T-helper 17 cell (primary cell): ENCODE measurements around the gene LRRFIP2. TPM values are rescaled to one million over a fixed set of nuclear protein-coding genes. Genes with fewer than 3 reads are reported as not detected.
"Not testable (repeated sequence)": the region's sequence is repeated elsewhere in the genome, so short reads cannot be mapped to it uniquely, and the experiment has no call there.

Experiments used
- ATAC-seq: fragments of 150-1000 bp; cut with Tn5 transposase; 2 replicates; pipeline ENCODE4 v1.10.0; 2021; ENCODE audit warnings: mild to moderate bottlenecking, moderate library complexity
- DNase-seq, 3 donors: peaks; one replicate each; pipeline versions ENCODE4 v3.0.0 to v3.0.0-alpha.2; 2020 to 2021
- H3K9me3 ChIP-seq: one replicate; pipeline ENCODE4 v1.7.0; 2013; ENCODE audit warnings: low read length, mild to moderate bottlenecking; ENCODE audit not compliant: control insufficient read depth, poor library complexity, severe bottlenecking
- H3K27ac Mint-ChIP-seq: one replicate; pipeline ENCODE4 v1.8.0; 2022; ENCODE audit warnings: mild to moderate bottlenecking, moderate library complexity, mixed read lengths
- H3K27me3 Mint-ChIP-seq: one replicate; pipeline ENCODE4 v1.8.0; 2022; ENCODE audit warnings: mixed read lengths
- H3K36me3 Mint-ChIP-seq: one replicate; pipeline ENCODE4 v1.8.0; 2022; ENCODE audit warnings: low read depth, mixed read lengths
- H3K4me1 Mint-ChIP-seq: one replicate; pipeline ENCODE4 v1.8.0; 2022; ENCODE audit warnings: mild to moderate bottlenecking, mixed read lengths
- H3K4me3 Mint-ChIP-seq: one replicate; pipeline ENCODE4 v1.8.0; 2022; ENCODE audit warnings: mild to moderate bottlenecking, moderate library complexity, mixed read lengths
- total RNA-seq, 4 donors: library from RNA in 2 of 4; stranded (reverse) in 2 of 4; gene quantifications; one replicate each; pipeline ENCODE4 v1.2.3 and lab custom pipeline; 2022 to 2026

The LRRFIP2 gene
- total RNA-seq, 2 donors from 2014 or later = 45.4 to 51.6 TPM

GRCh38 chr3:37208008-37208407 is 33.6 kb upstream of the LRRFIP2 start:
- H3K4me1 Mint-ChIP-seq, H3K27me3 Mint-ChIP-seq, H3K27ac Mint-ChIP-seq: not testable (repeated sequence)

DNA sequence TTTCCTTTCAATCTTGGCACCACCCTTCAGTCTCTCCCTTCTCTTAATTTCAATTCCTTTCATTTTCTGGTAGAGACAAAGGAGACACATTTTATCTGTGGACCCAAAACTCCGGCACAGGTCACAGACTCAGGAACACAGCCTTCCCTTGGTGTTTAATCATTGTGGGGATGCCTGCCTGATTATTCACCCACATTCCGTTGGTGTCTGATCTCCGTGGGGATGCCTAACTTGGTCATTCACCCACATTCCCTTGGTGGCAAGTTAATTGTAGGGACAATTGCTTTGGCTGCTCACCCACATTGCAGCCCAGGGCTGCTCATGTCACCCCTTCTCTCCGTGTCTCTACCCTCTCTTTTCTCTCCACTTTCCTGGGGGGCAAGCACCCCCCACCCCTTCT is 31.7 kb upstream of the LRRFIP2 start:
- H3K36me3 Mint-ChIP-seq = not testable (repeated sequence)

More at GRCh38 chr3:37208008-37208407, 33.6 kb upstream of the LRRFIP2 start:
- H3K9me3 ChIP-seq, H3K36me3 Mint-ChIP-seq, DNase-seq, ATAC-seq, H3K4me3 Mint-ChIP-seq: not testable (repeated sequence)

GRCh38 chr3:37204314-37204713 is 29.9 kb upstream of the LRRFIP2 start:
- Mint-ChIP-seq H3K36me3 (no peaks in the 10 kb centered on the region), H3K4me3 (no peak overlapping the region), H3K27ac (no peak overlapping the region), H3K27me3 (no peaks in the 10 kb centered on the region), H3K4me1 (no peaks in the 10 kb centered on the region)
- no peaks in the 10 kb centered on the region for H3K9me3 ChIP-seq
- ATAC-seq (no peak), DNase-seq (no peak)

More for the DNA sequence above, 31.7 kb upstream of the LRRFIP2 start:
- not testable (repeated sequence) for DNase-seq, H3K4me3 Mint-ChIP-seq, H3K4me1 Mint-ChIP-seq, H3K27me3 Mint-ChIP-seq, ATAC-seq, H3K27ac Mint-ChIP-seq, H3K9me3 ChIP-seq

DNA sequence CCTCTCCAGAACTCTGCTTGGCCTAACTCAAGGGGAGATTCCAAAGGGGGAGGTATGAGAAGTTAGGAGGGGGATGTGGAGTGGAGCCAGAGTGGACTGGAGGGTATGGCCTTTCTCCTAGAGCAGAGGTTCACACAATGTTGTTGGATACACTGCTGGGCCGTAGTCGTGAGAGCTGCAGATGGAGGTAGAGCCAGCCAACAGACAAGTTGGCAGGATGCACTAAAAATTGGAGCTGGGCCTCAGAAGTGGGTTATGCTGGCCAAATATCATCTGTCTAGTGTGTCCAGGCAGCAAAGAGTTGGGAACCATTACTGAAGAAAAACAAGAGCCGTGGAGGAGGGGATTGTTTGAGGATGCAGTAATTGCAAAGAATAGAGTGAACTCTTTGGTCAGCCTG is 27.7 kb upstream of the LRRFIP2 start:
- no peak for ATAC-seq
- H3K4me1 Mint-ChIP-seq = no peaks in the 10 kb centered on the region
- no peak overlapping the region for H3K27ac Mint-ChIP-seq
- H3K27me3 Mint-ChIP-seq = peaks cover 10% of the 10 kb centered on the region
- H3K36me3 Mint-ChIP-seq = no peaks in the 10 kb centered on the region
- no peak for DNase-seq
- H3K4me3 Mint-ChIP-seq = no peak overlapping the region
- H3K9me3 ChIP-seq = no peaks in the 10 kb centered on the region

DNA sequence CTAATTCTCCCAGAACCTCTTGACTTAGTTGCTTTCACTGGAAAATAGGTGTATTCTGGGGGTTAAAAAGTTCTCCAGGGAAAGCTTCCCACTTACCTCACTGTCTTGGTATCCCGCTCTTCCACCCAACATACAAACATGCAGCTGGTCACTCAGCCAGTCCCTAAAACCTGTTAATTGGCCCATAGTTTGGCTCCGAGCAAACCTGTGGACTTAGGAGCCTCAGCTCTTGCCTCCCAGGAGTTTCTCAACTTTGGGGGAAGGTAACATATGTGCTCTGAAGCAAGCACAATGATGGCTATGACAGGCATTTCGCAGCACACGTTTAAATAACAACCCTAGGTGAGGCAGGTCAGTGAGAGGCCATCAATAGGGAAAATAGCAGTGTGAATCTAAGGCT is 25.8 kb upstream of the LRRFIP2 start:
- DNase-seq (no peak), ATAC-seq (no peak)
- H3K4me1 Mint-ChIP-seq = no peaks in the 10 kb centered on the region
- H3K4me3 Mint-ChIP-seq = no peak overlapping the region
- H3K27ac Mint-ChIP-seq = no peak overlapping the region
- no peaks in the 10 kb centered on the region for H3K36me3 Mint-ChIP-seq
- H3K27me3 Mint-ChIP-seq = peaks cover 10% of the 10 kb centered on the region
- H3K9me3 ChIP-seq = no peaks in the 10 kb centered on the region

DNA sequence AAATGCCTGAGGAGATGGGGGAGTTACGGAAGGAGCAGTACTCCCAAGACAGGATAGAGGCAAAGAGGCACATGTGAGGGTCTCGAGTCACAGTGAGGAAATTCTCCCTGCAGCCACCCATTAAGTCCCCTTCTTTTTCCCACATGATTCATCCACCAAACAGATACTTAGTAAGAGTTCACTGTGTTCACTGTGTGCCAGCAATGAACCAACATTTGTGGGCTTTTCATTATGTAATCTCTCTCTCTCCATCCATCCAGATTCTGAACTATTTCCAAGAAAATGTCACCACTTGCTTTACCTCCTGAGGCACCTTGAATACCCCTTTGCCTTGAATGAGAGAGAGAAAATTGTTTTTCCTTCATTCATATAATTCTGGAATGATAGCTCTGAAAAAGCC is 24.6 kb upstream of the LRRFIP2 start:
- ATAC-seq (no peak), DNase-seq (no peak)
- Mint-ChIP-seq H3K4me1 (no peaks in the 10 kb centered on the region), H3K4me3 (no peak overlapping the region), H3K36me3 (no peaks in the 10 kb centered on the region), H3K27ac (no peak overlapping the region), H3K27me3 (peaks cover 10% of the 10 kb centered on the region)
- no peaks in the 10 kb centered on the region for H3K9me3 ChIP-seq

- Mint-ChIP-seq H3K27ac (no peak overlapping the region), H3K27me3 (peaks cover 10% of the 10 kb centered on the region), H3K4me1 (no peaks in the 10 kb centered on the region), H3K36me3 (no peaks in the 10 kb centered on the region), H3K4me3 (no peak overlapping the region)
- DNase-seq (no peak), ATAC-seq (no peak)
- H3K9me3 ChIP-seq = no peaks in the 10 kb centered on the region
Observed at GRCh38 chr3:37198547-37198946, 24.2 kb upstream of the LRRFIP2 start.

- no peak overlapping the region for H3K4me3 Mint-ChIP-seq
- ATAC-seq = no peak
- H3K27ac Mint-ChIP-seq = no peak overlapping the region
Observed at GRCh38 chr3:37197810-37198371, 23.5 kb upstream of the LRRFIP2 start.

GRCh38 chr3:37194533-37194932 is 20.2 kb upstream of the LRRFIP2 start:
- no peak for ATAC-seq
- no peaks in the 10 kb centered on the region for H3K36me3 Mint-ChIP-seq
- H3K27me3 Mint-ChIP-seq = peaks cover 10% of the 10 kb centered on the region
- no peaks in the 10 kb centered on the region for H3K9me3 ChIP-seq
- no peak for DNase-seq
- H3K4me1 Mint-ChIP-seq = no peaks in the 10 kb centered on the region
- H3K27ac Mint-ChIP-seq = no peak overlapping the region
- H3K4me3 Mint-ChIP-seq = no peak overlapping the region

More at GRCh38 chr3:37197810-37198371, 23.5 kb upstream of the LRRFIP2 start:
- Mint-ChIP-seq H3K4me1 (no peaks in the 10 kb centered on the region), H3K27me3 (peaks cover 10% of the 10 kb centered on the region), H3K36me3 (no peaks in the 10 kb centered on the region)
- no peaks in the 10 kb centered on the region for H3K9me3 ChIP-seq
- DNase-seq = no peak

GRCh38 chr3:37190667-37191066 is 16.3 kb upstream of the LRRFIP2 start:
- DNase-seq (no peak), ATAC-seq (no peak)
- H3K27me3 Mint-ChIP-seq = no peaks in the 10 kb centered on the region
- no peak overlapping the region for H3K4me3 Mint-ChIP-seq
- no peaks in the 10 kb centered on the region for H3K4me1 Mint-ChIP-seq
- no peak overlapping the region for H3K27ac Mint-ChIP-seq
- no peaks in the 10 kb centered on the region for H3K36me3 Mint-ChIP-seq
- no peaks in the 10 kb centered on the region for H3K9me3 ChIP-seq

GRCh38 chr3:37189109-37189508 is 14.7 kb upstream of the LRRFIP2 start:
- Mint-ChIP-seq H3K4me3 (no peak overlapping the region), H3K4me1 (no peaks in the 10 kb centered on the region), H3K27me3 (no peaks in the 10 kb centered on the region), H3K36me3 (no peaks in the 10 kb centered on the region), H3K27ac (no peak overlapping the region)
- no peaks in the 10 kb centered on the region for H3K9me3 ChIP-seq
- DNase-seq (no peak), ATAC-seq (no peak)

GRCh38 chr3:37183976-37184375 is 9.6 kb upstream of the LRRFIP2 start:
- DNase-seq (no peak), ATAC-seq (no peak)
- no peaks in the 10 kb centered on the region for H3K9me3 ChIP-seq
- no peak overlapping the region for H3K4me3 Mint-ChIP-seq
- H3K4me1 Mint-ChIP-seq = peaks cover 6% of the 10 kb centered on the region
- no peaks in the 10 kb centered on the region for H3K27me3 Mint-ChIP-seq
- no peaks in the 10 kb centered on the region for H3K36me3 Mint-ChIP-seq
- H3K27ac Mint-ChIP-seq = no peak overlapping the region

GRCh38 chr3:37183375-37183831 is 9.0 kb upstream of the LRRFIP2 start:
- H3K4me1 Mint-ChIP-seq = peaks cover 8% of the 10 kb centered on the region
- H3K36me3 Mint-ChIP-seq = no peaks in the 10 kb centered on the region
- ATAC-seq (no peak), DNase-seq (no peak)
- no peak overlapping the region for H3K4me3 Mint-ChIP-seq
- no peaks in the 10 kb centered on the region for H3K9me3 ChIP-seq
- no peaks in the 10 kb centered on the region for H3K27me3 Mint-ChIP-seq
- H3K27ac Mint-ChIP-seq = no peak overlapping the region

- no peak for DNase-seq
- Mint-ChIP-seq H3K36me3 (no peaks in the 10 kb centered on the region), H3K4me3 (no peak overlapping the region), H3K4me1 (peaks cover 12% of the 10 kb centered on the region), H3K27ac (no peak overlapping the region), H3K27me3 (no peaks in the 10 kb centered on the region)
- H3K9me3 ChIP-seq = no peaks in the 10 kb centered on the region
- no peak for ATAC-seq
Observed at GRCh38 chr3:37182816-37183215, 8.4 kb upstream of the LRRFIP2 start.
